ENCODE measurements around the gene ATP8A1. TPM values are rescaled to one million over a fixed set of nuclear protein-coding genes. Genes with fewer than 3 reads are reported as not detected.

Gene ATP8A1
- total RNA-seq, 2 donors from 2014 or later: 37.4 to 70.9 TPM

DNA sequence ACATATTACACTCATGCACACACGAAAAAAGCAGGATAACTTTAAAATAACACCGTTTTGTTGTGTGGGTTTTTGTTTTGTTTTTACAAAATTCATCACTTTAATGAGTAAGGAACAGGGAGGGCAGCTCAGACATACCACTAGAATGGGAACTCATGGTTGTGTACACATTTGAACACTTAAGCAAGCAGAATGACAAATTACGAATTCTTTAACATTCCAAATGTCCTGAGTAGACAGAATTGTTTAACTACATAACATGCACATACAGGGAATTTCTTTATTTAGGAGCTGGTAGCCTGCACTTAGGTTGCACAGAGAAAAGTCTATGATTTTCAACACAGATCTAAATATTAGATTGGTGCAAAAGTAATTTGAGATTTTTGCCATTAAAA is 96.4 kb downstream of the ATP8A1 start:
- Histone ChIP-seq H3K9me3 (no peaks in the 10 kb centered on the region), H3K27me3 (no peaks in the 10 kb centered on the region), H3K36me3 (replicated peaks in 1 of 2; ENCODE audit: insufficient read depth in 1 of 2, low read depth in 2 of 2) (no peaks in the 10 kb centered on the region), H3K4me1 (no peaks in the 10 kb centered on the region), H3K4me3 (no peak overlapping the region), H3K27ac (no peak overlapping the region)
- intact Hi-C loops (cut with DNase I): no loop called here
- WGBS, 2 donors: 81 to 84% methylated on average over 3 of the region's 3 CpGs
- ATAC-seq (no peak), DNase-seq (no peak)
- TF ChIP-seq, protein P1, sequence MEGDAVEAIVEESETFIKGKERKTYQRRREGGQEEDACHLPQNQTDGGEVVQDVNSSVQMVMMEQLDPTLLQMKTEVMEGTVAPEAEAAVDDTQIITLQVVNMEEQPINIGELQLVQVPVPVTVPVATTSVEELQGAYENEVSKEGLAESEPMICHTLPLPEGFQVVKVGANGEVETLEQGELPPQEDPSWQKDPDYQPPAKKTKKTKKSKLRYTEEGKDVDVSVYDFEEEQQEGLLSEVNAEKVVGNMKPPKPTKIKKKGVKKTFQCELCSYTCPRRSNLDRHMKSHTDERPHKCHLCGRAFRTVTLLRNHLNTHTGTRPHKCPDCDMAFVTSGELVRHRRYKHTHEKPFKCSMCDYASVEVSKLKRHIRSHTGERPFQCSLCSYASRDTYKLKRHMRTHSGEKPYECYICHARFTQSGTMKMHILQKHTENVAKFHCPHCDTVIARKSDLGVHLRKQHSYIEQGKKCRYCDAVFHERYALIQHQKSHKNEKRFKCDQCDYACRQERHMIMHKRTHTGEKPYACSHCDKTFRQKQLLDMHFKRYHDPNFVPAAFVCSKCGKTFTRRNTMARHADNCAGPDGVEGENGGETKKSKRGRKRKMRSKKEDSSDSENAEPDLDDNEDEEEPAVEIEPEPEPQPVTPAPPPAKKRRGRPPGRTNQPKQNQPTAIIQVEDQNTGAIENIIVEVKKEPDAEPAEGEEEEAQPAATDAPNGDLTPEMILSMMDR (IDR thresholded peaks at IDR 0.05): no peak
- no peak for TF ChIP-seq POLR2A (IDR thresholded peaks at IDR 0.05)

DNA sequence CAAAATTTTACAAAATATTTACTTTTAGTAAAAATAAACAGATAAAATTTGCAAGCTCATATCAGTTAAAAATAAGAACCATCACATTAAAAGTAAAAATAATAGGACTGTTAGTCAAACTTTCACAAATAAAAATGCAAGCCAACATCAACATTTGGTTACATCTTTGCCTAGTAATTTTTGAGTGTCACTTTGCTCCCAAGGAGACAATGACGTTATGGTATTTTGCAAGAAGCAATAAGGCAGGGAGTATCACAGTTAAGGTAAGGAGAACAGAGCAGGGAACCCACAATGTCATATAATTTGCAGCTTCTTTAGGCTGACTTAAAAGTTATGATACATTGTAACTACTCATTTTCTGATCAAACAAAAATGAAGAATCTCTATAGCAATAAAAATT is 98.7 kb downstream of the ATP8A1 start:
- Histone ChIP-seq H3K4me1 (no peaks in the 10 kb centered on the region), H3K27me3 (no peaks in the 10 kb centered on the region), H3K27ac (no peak overlapping the region), H3K4me3 (no peak overlapping the region), H3K9me3 (no peaks in the 10 kb centered on the region), H3K36me3 (replicated peaks in 1 of 2; ENCODE audit: insufficient read depth in 1 of 2, low read depth in 2 of 2) (peaks cover 0 to 3% of the 10 kb centered on the region in 2 donors)
- no peak for DNase-seq
- ATAC-seq: no peak
- whole genome bisulfite sequencing, 2 donors: 56 to 66% methylated on average over 1 of the region's 1 CpG
- TF ChIP-seq POLR2A (IDR thresholded peaks at IDR 0.05): no peak
- TF ChIP-seq, protein P1 (IDR thresholded peaks at IDR 0.05): no peak
- intact Hi-C loops (cut with DNase I): no loop called here

DNA sequence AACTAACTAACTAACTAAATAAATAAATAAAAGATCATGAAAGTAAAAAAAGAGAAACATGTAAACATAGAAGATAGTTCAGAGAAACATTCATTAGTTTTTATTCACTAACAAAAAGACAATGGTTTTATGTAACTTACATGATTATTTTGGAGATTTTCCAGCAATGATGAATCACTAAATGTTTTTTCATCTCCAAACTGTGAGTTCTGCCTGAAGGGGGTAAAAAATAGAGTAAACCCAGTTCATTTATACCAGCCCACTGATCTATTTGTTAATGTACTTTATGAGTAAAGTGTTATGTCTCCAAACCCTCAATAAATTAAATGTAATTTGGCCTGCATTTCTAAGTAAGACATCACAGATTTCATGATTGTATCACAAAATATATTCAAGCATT is 101.1 kb downstream of the ATP8A1 start:
- intact Hi-C loops (cut with DNase I): no loop called here

DNA sequence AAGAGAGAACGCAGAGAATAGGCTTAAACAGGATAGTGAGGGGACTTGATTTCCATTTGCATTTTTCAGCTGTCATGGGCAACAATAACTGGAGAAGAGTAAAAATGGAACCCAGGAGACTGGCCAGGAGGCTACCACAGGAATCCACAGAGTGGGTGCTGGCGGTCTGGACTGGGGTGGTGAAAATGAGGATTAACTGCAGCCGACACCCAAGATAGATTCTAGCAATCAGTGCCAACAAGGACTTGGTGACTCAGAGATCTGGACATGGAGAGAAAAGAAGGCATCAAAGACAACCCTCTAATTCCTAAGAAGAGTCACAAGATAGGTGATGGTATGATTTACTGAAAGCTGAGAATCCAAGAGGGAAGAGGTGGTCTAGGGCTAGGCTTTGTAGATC is 102.8 kb downstream of the ATP8A1 start:
- Histone ChIP-seq H3K4me3 (no peak overlapping the region), H3K4me1 (no peaks in the 10 kb centered on the region), H3K27ac (no peak overlapping the region), H3K36me3 (replicated peaks in 1 of 2; ENCODE audit: insufficient read depth in 1 of 2, low read depth in 2 of 2) (peaks cover 0 to 3% of the 10 kb centered on the region in 2 donors), H3K9me3 (no peaks in the 10 kb centered on the region), H3K27me3 (no peaks in the 10 kb centered on the region)
- WGBS, 2 donors: 92 to 98% methylated on average over 3 of the region's 3 CpGs
- TF ChIP-seq, protein P1 (IDR thresholded peaks at IDR 0.05): no peak
- no peak for TF ChIP-seq POLR2A (IDR thresholded peaks at IDR 0.05)
- intact Hi-C loops (cut with DNase I): no loop called here
- ATAC-seq: no peak
- no peak for DNase-seq

More for the DNA sequence above, 101.1 kb downstream of the ATP8A1 start:
- no peak overlapping the region for H3K4me3 ChIP-seq
- no peak overlapping the region for H3K27ac ChIP-seq
- peaks cover 0 to 3% of the 10 kb centered on the region in 2 donors for H3K36me3 ChIP-seq (replicated peaks in 1 of 2; ENCODE audit: insufficient read depth in 1 of 2, low read depth in 2 of 2)
- ATAC-seq: no peak
- no peaks in the 10 kb centered on the region for H3K27me3 ChIP-seq
- no peak for DNase-seq
- no peaks in the 10 kb centered on the region for H3K9me3 ChIP-seq
- no peak for TF ChIP-seq POLR2A (IDR thresholded peaks at IDR 0.05)
- TF ChIP-seq, protein P1 (IDR thresholded peaks at IDR 0.05): no peak
- H3K4me1 ChIP-seq: no peaks in the 10 kb centered on the region

DNA sequence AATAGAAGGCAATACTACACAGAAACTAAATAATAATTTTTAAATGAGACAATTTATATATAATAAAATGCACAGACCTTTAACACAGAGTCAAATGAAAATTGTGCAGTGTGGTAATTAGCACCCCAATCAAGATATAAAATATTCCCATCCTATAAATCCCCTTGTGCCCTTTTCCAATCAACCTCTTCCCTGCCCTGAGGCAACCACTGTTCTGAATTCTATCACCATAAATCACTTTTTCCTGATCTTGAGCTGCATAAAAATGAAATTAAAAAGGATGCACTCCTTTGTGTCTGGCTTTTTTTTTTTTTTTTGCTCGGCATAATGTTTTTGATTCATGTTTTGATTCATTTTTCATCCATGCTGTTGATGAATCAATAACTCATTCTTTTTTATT is 107.0 kb downstream of the ATP8A1 start:
- no peak overlapping the region for H3K4me3 ChIP-seq
- TF ChIP-seq POLR2A (IDR thresholded peaks at IDR 0.05): no peak
- TF ChIP-seq, protein P1 (IDR thresholded peaks at IDR 0.05): no peak
- H3K9me3 ChIP-seq: no peaks in the 10 kb centered on the region
- no peaks in the 10 kb centered on the region for H3K27me3 ChIP-seq
- no peaks in the 10 kb centered on the region for H3K4me1 ChIP-seq
- H3K27ac ChIP-seq: no peak overlapping the region
- peaks cover 0 to 3% of the 10 kb centered on the region in 2 donors for H3K36me3 ChIP-seq (replicated peaks in 1 of 2; ENCODE audit: insufficient read depth in 1 of 2, low read depth in 2 of 2)
- no peak for ATAC-seq
- DNase-seq: no peak
- WGBS, 2 donors: 95 to 100% methylated on average over 1 of the region's 1 CpG
- intact Hi-C loops (cut with DNase I): no loop called here

Data from body of pancreas (tissue), 4 donors.